Fibroblast of pulmonary artery (primary cell): ENCODE measurements around the gene HES6.
A peak's percentile ranks its signal among the peaks of the same experiment; 100 is the strongest.

Experiments used
- DNase-seq: peaks from one replicate; pipeline ENCODE4 v3.0.0-alpha.2; 2010; ENCODE audit warnings: low read depth
- H3K4me3 ChIP-seq: replicated peaks from 2 replicates; pipeline ENCODE4 v1.5.1; 2011; ENCODE audit warnings: low read depth, mild to moderate bottlenecking, control low read depth, low read length, moderate library complexity
- CTCF ChIP-seq: IDR thresholded peaks from 2 replicates; pipeline ENCODE4 v1.5.1; 2011; ENCODE audit warnings: mild to moderate bottlenecking, control low read depth, low read length, inconsistent platforms; ENCODE audit errors: missing control alignments

HES6 gene

GRCh38 chr2:238231809-238232208 lies 8.0 kb downstream of the HES6 start:
- TF ChIP-seq CTCF = no peak
- no peak for DNase-seq
- H3K4me3 ChIP-seq = peak overlapping the region; percentile 56

GRCh38 chr2:238231251-238231793 lies 8.5 kb downstream of the HES6 start:
- TF ChIP-seq CTCF = no peak
- peak; percentile 76 for DNase-seq
- H3K4me3 ChIP-seq = peak overlapping the region; percentile 56

GRCh38 chr2:238230699-238231098 lies 9.1 kb downstream of the HES6 start:
- H3K4me3 ChIP-seq = no peak overlapping the region

GRCh38 chr2:238228700-238229099 lies 11.1 kb downstream of the HES6 start:
- TF ChIP-seq CTCF = no peak
- H3K4me3 ChIP-seq = no peak overlapping the region

More at GRCh38 chr2:238230699-238231098, 9.1 kb downstream of the HES6 start:
- TF ChIP-seq CTCF = no peak
- DNase-seq = no peak

GRCh38 chr2:238227587-238228032 lies 12.2 kb downstream of the HES6 start:
- no peak for TF ChIP-seq CTCF
- no peak for DNase-seq
- no peak overlapping the region for H3K4me3 ChIP-seq

More at GRCh38 chr2:238228700-238229099, 11.1 kb downstream of the HES6 start:
- DNase-seq = peak; percentile 16

GRCh38 chr2:238226698-238227586 lies 12.9 kb downstream of the HES6 start:
- DNase-seq = no peak
- H3K4me3 ChIP-seq = no peak overlapping the region
- no peak for TF ChIP-seq CTCF
